HL-60 (cell line): ENCODE measurements around the gene SPATS2L.

Source experiments
- DNase-seq, 2 experiments: peaks; one replicate each; pipeline ENCODE4 v3.0.0-alpha.2; 2010 to 2020; ENCODE audit warnings: low read depth in 1 of 2, low spot score in 1 of 2
- H3K27ac ChIP-seq: fragments of 250-450 bp; sonication (Bioruptor Pico); replicated peaks from 2 replicates; pipeline ENCODE4 v1.5.1; 2020; ENCODE audit warnings: mild to moderate bottlenecking, moderate library complexity
- H3K27me3 ChIP-seq: fragments of 250-450 bp; sonication (Bioruptor Pico); 2 replicates; pipeline ENCODE4 v1.5.1; 2021; ENCODE audit warnings: mild to moderate bottlenecking, moderate library complexity; ENCODE audit not compliant: insufficient read depth, poor library complexity, severe bottlenecking
- H3K4me3 ChIP-seq: replicated peaks from 2 replicates; pipeline ENCODE4 v1.5.1; 2011; ENCODE audit warnings: mild to moderate bottlenecking, control low read depth, low read length; ENCODE audit not compliant: insufficient read depth
- CTCF ChIP-seq: IDR thresholded peaks from one replicate; pipeline ENCODE4 v1.5.1; 2011; ENCODE audit warnings: low read length, control low read depth, inconsistent platforms; ENCODE audit not compliant: insufficient read depth
- GABPA ChIP-seq: IDR thresholded peaks from 2 replicates; pipeline ENCODE4 v1.6.1; 2012; ENCODE audit warnings: low read depth
- POLR2AphosphoS5 ChIP-seq: IDR thresholded peaks from 2 replicates; pipeline ENCODE4 v1.6.1; 2012; ENCODE audit warnings: low read depth
- REST ChIP-seq: IDR thresholded peaks from 2 replicates; pipeline ENCODE4 v1.6.1; 2012; ENCODE audit warnings: low read depth; ENCODE audit not compliant: insufficient replicate concordance
- SPI1 ChIP-seq: IDR thresholded peaks from 2 replicates; pipeline ENCODE4 v1.6.1; 2012; ENCODE audit warnings: low read depth, mild to moderate bottlenecking, borderline replicate concordance

The SPATS2L gene

GRCh38 chr2:200272320-200272719 is 34.2 kb upstream of the SPATS2L start:
- no peak for TF ChIP-seq REST
- TF ChIP-seq CTCF, result no peak
- TF ChIP-seq SPI1, result no peak
- no peak for TF ChIP-seq GABPA
- TF ChIP-seq POLR2AphosphoS5, result no peak
- no peak overlapping the region for H3K4me3 ChIP-seq
- DNase-seq, result no peak

GRCh38 chr2:200274116-200275075 is 32.1 kb upstream of the SPATS2L start:
- no peak overlapping the region for H3K4me3 ChIP-seq
- DNase-seq, result no peak
- H3K27ac ChIP-seq, result no peak overlapping the region
- no peaks in the 10 kb centered on the region for H3K27me3 ChIP-seq
- TF ChIP-seq CTCF (no peak), SPI1 (no peak), REST (no peak), POLR2AphosphoS5 (no peak), GABPA (no peak)

More at GRCh38 chr2:200272320-200272719, 34.2 kb upstream of the SPATS2L start:
- no peaks in the 10 kb centered on the region for H3K27me3 ChIP-seq
- H3K27ac ChIP-seq, result no peak overlapping the region

- no peak overlapping the region for H3K27ac ChIP-seq
- TF ChIP-seq SPI1, result no peak
- TF ChIP-seq CTCF, result no peak
- no peak for TF ChIP-seq GABPA
- no peak for TF ChIP-seq REST
- TF ChIP-seq POLR2AphosphoS5, result no peak
- no peak overlapping the region for H3K4me3 ChIP-seq
- DNase-seq, result no peak
- H3K27me3 ChIP-seq, result no peaks in the 10 kb centered on the region
These were observed 31.0 kb upstream of the SPATS2L start for GRCh38 chr2:200275295-200276013.
